NT2/D1 (cell line): ENCODE data around the gene SYNDIG1.

Experiments
- SUZ12 ChIP-seq: IDR thresholded peaks from 2 replicates; pipeline ENCODE4 v1.6.1; 2011; ENCODE audit not compliant: insufficient read length, insufficient read depth; ENCODE audit errors: extremely low read depth
- YY1 ChIP-seq: IDR thresholded peaks from 2 replicates; pipeline ENCODE4 v1.6.1; 2011; ENCODE audit not compliant: insufficient read length, insufficient read depth
- ZNF274 ChIP-seq: IDR thresholded peaks from 2 replicates; pipeline ENCODE4 v1.6.1; 2011; ENCODE audit warnings: mild to moderate bottlenecking, low read depth, low read length

GRCh38 chr20:24444526-24445190, 24.8 kb upstream of the SYNDIG1 start:
- TF ChIP-seq ZNF274, result no peak
- TF ChIP-seq YY1, result no peak
- no peak for TF ChIP-seq SUZ12
